ENCODE measurements around the gene PML. TPM values are rescaled to one million over a fixed set of nuclear protein-coding genes. Genes with fewer than 3 reads are reported as not detected.

The PML gene
- polyA plus RNA-seq, 1 donor = 32.6 TPM

DNA sequence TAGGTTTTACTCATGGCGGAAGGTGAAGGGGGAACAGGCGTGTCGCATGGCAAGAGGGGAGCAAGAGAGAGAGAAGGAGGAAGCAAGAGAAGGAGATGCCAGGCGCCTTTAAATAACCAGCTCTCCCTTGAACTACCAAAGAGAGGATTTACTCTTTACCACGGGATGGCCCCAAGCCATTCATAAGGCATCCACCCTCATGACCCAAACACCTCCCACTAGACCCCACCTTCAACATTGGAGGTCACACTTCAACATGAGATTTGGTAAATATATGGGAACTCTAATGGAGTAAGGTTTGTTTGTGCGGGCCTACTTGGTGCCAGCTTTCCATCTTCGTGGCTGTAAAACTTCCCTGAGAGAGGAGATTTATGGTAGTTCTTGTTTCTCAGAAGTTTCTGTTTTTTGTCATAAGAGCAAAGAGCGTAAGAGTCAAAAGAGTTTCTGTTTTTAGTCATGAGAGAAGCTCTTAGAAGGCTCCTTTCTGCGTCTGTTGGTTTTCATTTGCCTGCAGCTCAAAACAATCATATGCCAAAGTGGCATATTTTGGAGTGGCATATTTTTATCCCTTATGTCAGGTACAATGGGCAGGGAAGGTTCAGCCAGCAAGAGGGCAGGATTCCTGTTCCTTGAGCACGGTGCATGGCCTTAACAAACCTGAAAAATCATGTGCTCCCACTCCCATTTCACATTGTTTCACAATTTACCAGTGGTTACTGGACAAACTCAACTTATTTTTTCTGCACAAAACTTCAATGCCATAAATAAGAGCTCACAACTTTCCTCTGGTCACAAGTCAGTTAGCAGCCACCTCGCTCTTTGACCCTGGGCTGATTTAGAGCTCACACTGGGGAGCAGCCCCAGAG lies 12.5 kb downstream of the PML start:
- DNase-seq (ENCODE audit: low read depth) = no peak

DNA sequence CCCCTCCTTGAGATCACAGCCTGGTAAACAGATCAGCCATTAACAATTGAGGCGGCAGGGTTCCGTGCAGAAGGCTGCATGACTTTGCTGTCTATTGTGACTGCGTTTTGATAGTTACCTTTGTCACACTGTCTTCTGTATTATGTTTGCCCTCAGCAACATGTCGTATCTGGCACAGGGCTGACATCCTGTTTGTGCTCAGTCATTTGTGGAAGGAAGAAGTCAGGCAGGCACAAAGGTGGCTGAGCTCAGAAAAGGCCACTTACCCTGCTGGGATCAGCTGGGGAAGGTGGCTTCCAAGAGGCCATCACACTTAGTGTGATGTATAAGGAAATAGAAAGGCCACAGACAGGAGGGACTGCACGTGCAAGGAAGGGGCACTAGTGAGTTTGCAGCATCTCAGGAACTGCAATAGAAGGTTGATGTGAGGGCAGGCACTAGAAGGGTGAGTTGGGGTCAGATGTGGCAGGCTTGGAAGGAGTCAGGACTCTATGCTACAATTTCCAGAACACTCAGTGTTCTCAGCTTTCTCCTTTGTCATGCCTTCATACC lies 13.4 kb downstream of the PML start:
- no peak for DNase-seq (ENCODE audit: low read depth)

DNA sequence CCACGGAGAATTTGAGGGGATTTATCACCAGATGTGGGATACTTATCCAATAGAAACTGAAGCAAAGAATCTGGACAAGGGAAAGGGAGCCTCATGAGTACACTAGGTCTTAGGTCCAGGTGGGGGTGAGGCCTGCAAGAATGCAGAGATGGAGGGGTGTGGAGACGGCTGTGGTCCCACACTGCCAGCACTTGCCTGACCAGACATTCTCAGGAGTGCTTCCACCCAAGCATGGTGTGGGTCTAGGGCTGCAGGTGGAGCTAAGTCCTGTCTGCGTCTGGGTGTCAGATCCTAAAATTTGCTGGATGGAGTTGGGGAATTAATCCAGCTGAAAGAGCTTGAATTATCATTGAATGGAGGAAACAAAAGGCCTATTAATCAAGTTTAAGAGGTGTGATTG lies 14.4 kb downstream of the PML start:
- no peak for DNase-seq (ENCODE audit: low read depth)

- no peak for DNase-seq (ENCODE audit: low read depth)
Measured at GRCh38 chr15:74010929-74011540, 16.5 kb downstream of the PML start.

DNA sequence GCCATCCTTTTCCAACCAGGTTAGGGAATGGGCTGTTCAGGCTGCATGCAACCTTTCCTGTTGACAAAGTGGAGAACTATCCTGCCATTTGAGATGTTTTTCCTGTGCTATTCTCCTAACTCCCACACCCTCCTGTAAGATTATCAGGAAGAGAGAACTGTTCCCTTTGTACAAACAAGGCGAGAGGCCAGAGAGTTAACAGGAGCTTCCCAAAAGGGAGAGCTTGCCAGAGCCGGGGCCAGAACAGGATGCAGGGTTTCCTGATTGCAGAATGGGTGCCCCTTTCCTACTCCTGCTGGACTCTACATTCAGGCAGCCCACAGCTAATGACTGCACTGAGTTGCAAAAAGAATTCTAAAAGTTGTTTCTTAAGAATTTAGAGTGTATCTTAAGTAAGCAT lies 17.1 kb downstream of the PML start:
- DNase-seq (ENCODE audit: low read depth) = no peak

GRCh38 chr15:74013374-74013894 lies 18.9 kb downstream of the PML start:
- DNase-seq (ENCODE audit: low read depth) = no peak

DNA sequence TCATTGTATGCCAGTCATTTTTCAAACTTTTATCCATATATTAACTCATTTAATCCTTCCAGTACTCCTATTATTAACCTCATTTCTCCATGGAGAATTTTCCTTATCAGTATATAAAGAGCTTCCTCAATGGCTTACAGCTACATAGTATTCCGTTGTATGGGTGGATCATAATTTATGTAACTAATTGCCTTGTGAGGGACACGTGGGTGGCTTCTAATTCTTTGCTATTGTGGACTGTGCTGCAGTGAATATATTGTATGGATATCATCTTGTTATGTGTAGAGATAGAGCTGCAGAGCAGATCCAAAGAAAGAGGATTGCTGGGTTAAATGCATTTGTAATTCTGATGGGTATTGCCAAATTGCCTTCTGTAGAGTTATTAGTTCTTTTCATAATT lies 25.2 kb downstream of the PML start:
- DNase-seq (ENCODE audit: low read depth) = no peak

- DNase-seq (ENCODE audit: low read depth) = no peak
Measured at GRCh38 chr15:74022706-74023470, 28.4 kb downstream of the PML start.

DNA sequence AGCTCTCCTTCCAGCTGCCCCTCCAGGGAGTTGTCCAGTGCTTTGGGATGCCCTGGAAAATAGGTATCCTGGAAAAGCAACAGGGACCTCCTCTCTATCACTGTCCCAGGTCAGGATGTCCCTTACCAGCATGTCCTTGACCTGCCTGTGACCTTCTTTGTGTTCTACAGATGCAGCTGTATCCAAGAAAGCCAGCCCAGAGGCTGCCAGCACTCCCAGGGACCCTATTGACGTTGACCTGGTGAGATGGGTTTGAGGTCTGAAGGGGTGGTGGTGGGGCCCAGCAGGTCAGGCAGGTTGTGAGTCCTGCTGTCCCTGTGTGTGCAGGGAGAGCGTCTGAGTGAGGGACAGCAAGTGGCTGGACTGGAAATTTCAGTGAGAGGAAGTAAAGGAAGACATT lies 30.2 kb downstream of the PML start:
- DNase-seq (ENCODE audit: low read depth) = no peak

DNA sequence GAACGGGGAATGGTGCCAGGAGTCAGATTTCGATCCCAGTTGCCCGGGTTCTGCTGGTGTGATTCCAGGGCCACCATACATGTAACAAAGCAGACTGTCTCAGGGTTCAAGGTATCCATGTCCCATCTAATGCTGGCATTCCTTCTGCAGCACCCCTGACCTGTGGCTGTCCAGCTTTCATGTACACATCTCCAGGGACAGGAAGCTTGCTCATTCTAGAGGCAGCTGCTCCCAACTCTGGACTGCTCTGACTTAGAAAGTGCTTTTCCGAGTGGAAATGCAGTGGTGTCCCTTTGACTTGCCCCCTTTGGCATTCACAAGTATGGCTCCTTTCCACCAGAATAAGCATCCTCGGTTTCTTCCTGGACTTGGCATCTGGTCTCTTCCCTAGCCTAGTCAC lies 30.9 kb downstream of the PML start:
- no peak for DNase-seq (ENCODE audit: low read depth)

GRCh38 chr15:74027688-74028087 lies 33.2 kb downstream of the PML start:
- no peak for DNase-seq (ENCODE audit: low read depth)

DNA sequence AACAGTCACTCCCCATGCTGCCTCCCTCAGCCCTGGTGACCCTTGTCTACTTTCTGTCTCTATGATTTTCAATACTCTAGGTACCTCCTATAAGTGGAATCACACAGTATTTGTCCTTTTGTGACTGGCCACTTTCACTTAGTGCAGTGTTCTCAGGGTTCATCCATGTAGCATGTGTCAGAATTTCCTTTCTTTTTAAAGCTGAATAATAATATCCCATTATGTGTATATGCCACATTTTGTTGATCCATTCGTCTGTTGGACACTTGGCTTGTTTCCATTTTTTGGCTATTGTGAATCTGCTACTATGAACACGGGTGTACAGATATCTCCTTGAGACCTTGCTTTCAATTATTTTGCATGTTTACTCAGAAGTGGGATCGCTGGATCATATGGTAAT lies 34.1 kb downstream of the PML start:
- no peak for DNase-seq (ENCODE audit: low read depth)

- no peak for DNase-seq (ENCODE audit: low read depth)
Measured at GRCh38 chr15:74032046-74032445, 37.5 kb downstream of the PML start.

DNA sequence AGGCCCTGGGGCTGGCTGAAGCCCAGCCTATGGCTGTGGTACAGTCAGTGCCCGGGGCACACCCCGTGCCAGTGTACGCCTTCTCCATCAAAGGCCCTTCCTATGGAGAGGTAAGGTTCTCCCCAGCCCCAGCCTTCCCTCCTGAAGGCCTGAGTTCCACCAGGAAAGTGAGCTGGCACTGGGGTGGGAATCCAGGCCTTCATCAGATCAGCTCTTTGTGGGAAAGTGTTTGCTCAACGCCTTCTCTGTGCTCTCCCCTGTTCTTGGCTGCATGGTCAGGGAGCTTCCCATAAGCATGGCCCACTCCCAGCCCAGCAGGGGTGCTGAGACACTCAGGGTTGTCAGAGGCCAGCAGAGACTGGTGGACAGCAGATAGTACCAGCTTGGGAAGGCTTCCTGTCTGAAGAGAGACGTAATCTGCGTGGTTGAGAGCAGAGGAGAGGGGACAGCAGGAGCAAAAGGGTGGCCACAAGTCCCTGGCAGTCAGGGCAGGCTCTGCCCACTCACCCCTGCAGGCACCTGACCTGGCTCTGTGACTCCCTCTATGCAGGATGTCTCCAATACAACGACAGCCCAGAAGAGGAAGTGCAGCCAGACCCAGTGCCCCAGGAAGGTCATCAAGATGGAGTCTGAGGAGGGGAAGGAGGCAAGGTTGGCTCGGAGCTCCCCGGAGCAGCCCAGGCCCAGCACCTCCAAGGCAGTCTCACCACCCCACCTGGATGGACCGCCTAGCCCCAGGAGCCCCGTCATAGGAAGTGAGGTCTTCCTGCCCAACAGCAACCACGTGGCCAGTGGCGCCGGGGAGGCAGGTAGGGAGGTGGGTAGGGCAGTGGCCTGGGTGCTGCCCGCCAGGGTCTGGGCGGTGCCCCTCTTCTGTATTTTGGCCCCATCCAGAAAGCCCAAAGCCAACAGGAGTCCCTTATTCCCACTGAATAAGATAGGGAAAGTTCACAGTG lies 38.4 kb downstream of the PML start:
- no peak for DNase-seq (ENCODE audit: low read depth)

- DNase-seq (ENCODE audit: low read depth) = no peak
Measured at GRCh38 chr15:74034206-74034755, 39.8 kb downstream of the PML start.

DNA sequence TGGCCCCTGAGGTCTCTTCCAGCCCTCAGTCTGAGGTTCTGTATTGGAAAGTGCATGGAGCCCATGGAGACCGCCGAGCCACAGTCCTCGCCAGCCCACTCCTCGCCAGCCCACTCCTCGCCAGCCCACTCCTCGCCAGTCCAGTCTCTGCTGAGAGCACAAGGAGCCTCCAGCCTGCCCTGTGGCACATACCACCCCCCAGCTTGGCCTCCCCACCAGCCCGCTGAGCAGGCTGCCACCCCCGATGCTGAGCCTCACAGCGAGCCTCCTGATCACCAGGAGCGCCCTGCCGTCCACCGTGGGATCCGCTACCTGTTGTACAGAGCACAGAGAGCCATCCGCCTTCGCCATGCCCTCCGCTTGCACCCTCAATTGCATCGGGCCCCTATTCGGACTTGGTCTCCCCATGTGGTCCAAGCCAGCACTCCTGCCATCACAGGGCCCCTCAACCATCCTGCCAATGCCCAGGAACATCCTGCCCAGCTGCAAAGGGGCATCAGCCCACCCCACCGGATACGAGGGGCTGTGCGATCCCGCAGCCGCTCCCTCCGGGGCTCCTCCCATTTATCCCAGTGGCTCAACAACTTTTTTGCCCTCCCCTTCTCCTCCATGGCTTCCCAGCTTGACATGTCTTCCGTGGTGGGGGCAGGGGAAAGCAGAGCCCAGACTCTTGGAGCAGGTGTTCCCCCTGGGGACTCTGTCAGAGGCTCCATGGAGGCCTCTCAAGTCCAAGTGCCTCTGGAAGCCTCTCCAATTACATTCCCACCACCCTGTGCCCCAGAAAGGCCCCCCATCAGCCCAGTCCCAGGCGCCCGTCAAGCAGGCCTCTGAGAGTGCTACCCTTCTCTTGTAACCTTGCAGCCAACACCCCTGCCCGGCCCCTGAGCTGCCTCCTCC lies 40.9 kb downstream of the PML start:
- no peak for DNase-seq (ENCODE audit: low read depth)

DNA sequence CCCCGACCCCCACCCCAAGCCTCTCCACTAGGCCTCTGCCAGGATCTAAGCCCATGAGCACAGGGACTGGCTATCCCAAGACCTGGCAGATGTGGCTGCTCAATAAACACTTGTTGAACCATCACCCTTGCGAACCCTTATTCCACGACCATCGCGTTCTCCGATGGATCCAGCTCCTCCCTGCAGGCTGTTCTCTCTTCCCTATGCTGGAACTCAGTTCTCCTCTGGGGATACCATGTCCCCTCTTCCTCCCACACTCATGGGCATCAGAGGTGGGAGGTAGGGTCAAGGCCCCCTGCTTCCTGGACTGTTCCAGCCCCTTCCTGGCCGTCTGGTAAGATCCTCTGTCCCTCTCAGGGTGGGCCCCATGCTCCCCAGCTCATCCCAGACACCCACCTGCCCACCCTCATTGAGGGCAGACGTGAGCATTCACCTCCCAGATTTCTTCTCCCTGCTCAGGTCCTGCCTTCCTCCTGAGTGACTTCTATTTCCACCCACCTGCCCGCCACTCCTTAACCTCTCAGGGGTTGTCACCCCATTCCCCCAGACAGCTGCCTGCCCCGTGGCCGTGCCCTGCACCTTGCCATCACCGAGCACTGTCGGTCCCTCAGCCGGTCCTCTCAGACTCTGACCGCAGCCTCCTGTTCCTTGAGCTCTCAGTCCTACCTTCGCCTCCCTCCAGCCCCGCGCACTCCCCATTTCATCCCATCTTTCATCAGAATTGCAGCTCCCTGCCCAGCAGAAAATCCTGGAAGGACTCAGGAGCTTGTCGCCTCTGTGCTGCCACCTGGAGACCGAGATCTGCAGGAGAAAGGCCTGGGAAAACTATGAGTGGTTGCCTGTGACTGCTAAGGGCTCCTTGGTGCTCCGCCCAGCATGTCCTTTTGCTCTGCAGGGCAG lies 42.0 kb downstream of the PML start:
- DNase-seq (ENCODE audit: low read depth) = no peak

Measured in forelimb muscle (tissue), 1 donor.